ENCODE measurements around the gene LGALS9.
"Not testable (repeated sequence)": the region's sequence is repeated elsewhere in the genome, so short reads cannot be mapped to it uniquely, and the experiment has no call there.

The LGALS9 gene

DNA sequence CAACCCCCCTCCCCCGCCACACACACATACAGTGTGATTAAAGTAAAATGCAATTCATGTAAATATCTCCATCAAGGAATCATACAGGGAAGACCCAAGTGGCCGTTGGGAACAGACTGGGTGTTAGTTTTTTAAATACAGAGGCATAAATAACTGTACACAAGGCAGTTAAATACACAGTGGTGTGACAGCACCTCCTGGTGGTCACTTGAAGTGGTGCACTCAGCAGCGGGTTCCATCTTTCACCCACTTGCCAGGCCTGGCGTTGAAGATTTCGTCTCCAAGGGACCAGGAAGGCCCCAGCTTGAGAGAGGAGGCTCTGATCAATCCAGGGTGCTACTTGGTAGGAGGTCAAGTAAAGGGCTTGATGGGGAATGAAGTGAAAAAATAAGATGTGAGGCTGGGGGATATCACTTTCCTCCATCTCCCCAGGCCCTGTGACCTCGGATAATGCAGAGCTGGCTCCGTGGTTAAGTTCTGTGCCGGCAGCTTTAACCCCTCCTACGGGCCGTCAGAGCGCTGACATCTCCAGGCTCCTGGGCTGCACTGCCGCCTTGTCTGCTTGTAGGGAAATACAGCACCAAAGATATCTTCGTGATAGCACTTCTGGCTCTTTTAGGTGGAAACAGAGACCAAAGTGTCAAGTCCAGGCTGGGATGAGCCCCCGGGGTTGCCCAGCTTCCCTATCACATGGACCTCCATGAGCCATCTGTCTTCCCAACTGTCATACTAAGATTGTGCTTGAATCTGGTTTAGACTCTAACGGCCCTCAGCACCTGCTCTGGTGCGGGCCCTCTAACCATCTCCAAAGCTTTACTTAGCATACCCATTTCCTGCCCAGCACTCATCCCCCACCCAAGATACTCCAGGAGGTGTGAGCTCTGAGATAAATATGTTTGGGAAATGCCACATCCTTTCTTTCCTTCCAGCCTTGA, 20.7 kb downstream of the LGALS9 start:
- FAIRE-seq: no peak

GRCh38 chr17:27653449-27653971, 22.5 kb downstream of the LGALS9 start:
- not testable (repeated sequence) for FAIRE-seq; DNase-seq (ENCODE audit: low spot score)

More for the DNA sequence above, 20.7 kb downstream of the LGALS9 start:
- DNase-seq (ENCODE audit: low spot score): no peak

- FAIRE-seq: no peak
- DNase-seq (ENCODE audit: low spot score): no peak
Observed at GRCh38 chr17:27654136-27654535, 23.1 kb downstream of the LGALS9 start.

GRCh38 chr17:27654654-27655524, 23.9 kb downstream of the LGALS9 start:
- FAIRE-seq (no peak), DNase-seq (ENCODE audit: low spot score) (peak; percentile 58)

DNA sequence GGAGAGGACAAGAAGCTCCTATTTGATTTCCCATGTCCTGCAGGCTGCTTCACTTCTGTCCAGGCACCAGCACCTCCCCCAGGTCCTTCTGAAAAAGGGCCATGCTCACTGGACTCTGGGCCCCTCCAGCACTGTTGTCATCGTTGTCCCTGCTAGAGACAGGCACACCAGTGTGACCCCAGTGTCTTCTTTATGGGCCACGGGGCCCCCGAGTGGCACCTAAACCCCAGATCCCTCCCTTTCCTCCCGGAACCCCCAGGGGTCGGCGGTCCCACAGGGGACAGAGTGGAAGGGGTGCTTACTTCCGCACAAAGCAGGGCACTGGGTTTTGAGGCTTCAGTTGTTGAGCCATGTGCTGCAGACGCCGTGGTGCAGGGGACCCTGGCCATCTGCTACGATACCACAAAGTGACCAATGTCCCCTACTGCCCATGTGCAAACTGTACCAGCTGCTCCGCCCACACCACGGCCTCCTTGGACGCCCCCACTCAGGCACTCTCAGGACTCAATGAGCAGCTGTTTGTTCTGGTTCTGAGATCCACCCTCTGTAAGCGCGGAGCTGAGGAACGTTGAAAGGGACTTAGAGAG, 24.6 kb downstream of the LGALS9 start:
- not testable (repeated sequence) for FAIRE-seq; DNase-seq (ENCODE audit: low spot score)

GRCh38 chr17:27656620-27657019, 25.6 kb downstream of the LGALS9 start:
- not testable (repeated sequence) for FAIRE-seq; DNase-seq (ENCODE audit: low spot score)

GRCh38 chr17:27657620-27658019, 26.6 kb downstream of the LGALS9 start:
- DNase-seq (ENCODE audit: low spot score): no peak
- FAIRE-seq: no peak

DNA sequence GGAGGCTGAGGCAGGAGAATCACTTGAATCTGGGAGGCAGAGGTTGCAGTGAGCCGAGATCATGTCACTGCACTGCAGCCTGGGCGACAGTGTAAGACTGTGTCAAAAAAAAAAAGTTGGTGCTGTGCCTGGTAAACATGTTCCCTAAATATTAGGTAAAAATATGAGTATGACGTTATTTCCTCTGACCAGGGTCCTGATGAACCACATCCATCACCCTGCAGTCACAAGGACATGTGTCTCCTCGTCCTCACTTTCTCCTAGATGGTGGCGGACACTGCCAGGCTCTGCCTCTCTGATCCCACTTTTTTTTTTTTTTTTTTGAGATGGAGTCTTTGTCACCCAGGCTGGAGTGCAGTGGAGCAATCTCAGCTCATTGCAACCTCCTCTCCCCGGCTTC, 28.7 kb downstream of the LGALS9 start:
- DNase-seq (ENCODE audit: low spot score) (no peak), FAIRE-seq (no peak)

DNA sequence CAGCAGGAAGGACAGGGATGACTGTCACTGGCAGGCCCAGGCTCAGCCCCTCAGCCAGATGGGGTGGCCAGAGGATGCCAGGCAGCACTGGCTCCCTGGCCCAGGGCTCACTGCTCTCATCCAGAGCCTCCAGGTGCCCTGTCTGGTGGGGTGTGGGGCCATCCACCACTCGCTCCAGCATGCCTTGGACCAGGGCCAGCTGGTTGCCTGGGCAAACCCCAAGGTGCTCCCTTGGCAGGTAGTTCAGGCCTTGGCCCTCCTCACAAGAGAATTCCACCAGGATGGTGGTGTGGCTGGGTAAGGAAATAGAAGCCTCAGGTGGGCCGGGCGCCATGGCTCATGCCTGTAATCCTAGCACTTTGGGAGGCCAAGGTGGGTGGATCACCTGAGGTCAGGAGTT, 29.4 kb downstream of the LGALS9 start:
- no peak for DNase-seq (ENCODE audit: low spot score)
- FAIRE-seq: no peak

- no peak for DNase-seq (ENCODE audit: low spot score)
- FAIRE-seq: no peak
Observed at GRCh38 chr17:27663936-27664605, 33.1 kb downstream of the LGALS9 start.

- no peak for FAIRE-seq
Observed at GRCh38 chr17:27664606-27664965, 33.6 kb downstream of the LGALS9 start.

DNA sequence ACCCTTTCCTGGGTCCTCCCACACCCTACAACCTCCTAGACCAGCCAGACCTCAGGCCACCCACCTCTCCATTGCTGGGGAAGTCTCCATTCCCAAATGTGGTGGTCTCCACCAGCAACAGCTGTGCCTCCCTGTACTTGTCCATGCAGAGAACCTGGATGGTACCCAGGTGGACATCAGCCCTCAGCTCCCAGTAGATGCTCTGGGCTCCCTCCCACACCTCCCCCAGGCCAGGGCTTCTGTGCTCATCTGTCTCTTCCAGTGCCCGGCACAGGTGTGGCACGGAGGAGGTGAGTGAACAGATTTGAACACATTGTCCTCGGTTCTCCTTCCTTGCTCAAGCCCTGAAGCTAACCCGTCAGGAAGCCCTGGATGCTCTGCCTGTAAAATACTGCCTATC, 34.6 kb downstream of the LGALS9 start:
- FAIRE-seq (no peak), DNase-seq (ENCODE audit: low spot score) (no peak)

More at GRCh38 chr17:27664606-27664965, 33.6 kb downstream of the LGALS9 start:
- DNase-seq (ENCODE audit: low spot score): no peak

DNA sequence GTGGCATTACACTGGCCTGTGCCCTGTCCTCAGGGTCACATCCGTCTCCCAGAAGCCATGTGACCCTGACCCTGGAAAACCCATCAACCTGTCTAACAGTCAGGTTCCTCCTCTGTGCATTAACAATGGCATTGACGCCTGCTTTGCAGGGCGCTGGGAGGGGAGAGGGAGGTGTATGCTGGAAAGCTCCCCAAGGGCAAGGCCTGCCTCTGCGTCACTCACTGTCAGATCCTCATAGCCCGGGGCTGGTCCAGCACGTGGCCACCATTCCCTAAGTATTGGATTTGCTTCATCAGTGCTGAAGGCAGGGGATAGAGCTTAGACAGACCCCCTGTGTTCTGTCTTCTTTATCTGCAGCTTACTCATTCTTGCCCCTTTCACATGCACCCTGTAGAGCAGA, 35.3 kb downstream of the LGALS9 start:
- not testable (repeated sequence) for DNase-seq (ENCODE audit: low spot score); FAIRE-seq

- FAIRE-seq (no peak), DNase-seq (ENCODE audit: low spot score) (no peak)
Observed at GRCh38 chr17:27666831-27667560, 36.0 kb downstream of the LGALS9 start.

- FAIRE-seq (no peak), DNase-seq (ENCODE audit: low spot score) (no peak)
Observed at GRCh38 chr17:27667656-27668487, 36.9 kb downstream of the LGALS9 start.

- FAIRE-seq: no peak
- no peak for DNase-seq (ENCODE audit: low spot score)
Observed at GRCh38 chr17:27668488-27668823, 37.5 kb downstream of the LGALS9 start.

GRCh38 chr17:27669136-27669535, 38.1 kb downstream of the LGALS9 start:
- DNase-seq (ENCODE audit: low spot score) (no peak), FAIRE-seq (no peak)

DNA sequence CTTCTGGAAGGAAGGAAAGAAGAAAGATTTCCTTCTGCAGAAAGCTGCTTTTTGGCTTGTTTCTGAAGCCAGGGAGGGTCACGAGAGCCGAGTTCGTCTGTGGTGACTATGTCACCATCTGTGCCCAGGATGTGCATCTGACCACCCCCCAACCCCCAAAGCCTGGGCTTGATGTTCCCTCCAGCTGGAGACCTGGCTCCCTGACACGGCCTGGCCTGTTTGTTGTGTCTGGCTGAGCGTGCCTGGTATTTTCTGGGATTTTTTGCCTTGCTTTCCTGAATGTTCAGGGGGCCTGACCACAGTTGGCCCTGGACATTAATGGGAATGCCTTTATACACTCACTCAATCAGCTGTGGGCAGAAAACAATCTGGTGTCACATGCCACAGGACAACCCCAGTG, 38.9 kb downstream of the LGALS9 start:
- DNase-seq (ENCODE audit: low spot score): no peak
- FAIRE-seq: no peak

- DNase-seq (ENCODE audit: low spot score) (no peak), FAIRE-seq (no peak)
Observed at GRCh38 chr17:27670791-27671590, 40.0 kb downstream of the LGALS9 start.
